ENCODE results near the gene AP5B1. TPM values are rescaled to one million over a fixed set of nuclear protein-coding genes. Genes with fewer than 3 reads are reported as not detected.

Gene AP5B1
- total RNA-seq, 1 experiment from 2014 or later, result 19.5 TPM

DNA sequence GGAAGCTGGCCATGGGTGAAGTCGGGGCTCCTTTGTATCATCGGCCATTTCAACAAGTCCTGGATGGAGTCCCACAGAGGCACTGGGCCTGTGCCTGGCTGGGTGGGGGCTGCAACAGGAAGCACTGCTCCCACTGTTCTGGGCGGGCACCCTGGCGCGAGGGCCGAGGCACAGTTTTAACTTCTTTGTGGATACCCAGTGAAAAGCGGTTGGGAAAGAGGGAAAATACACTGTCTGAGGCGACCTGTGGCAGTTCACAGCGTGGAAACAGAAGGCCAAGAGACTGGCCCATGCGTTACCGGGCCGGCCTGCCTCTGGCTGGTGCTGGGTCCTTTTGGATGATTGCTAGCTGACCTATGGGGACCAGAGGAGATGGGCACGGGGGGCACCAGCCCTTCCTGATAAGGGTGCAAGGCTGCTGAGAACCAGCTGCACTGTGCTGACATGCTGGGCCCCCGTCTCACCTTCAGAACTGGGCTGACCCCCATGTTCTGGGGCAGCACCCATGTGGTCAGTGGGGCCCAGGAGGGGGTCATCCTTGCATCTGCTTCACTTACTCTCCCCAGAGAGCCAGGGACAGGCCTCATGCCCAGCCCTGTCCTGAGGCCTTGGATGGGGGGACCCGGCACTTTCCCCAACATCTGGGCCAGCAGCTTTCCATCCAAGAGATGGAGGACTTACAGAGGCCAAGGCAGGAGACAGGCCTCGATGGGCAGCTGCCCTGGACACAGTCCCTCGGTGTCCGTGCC, 10.3 kb upstream of the AP5B1 start:
- no peaks in the 10 kb centered on the region for H3K9me2 ChIP-seq (ENCODE audit: insufficient read depth)
- ChIA-PET POLR2A (interaction anchor here (0.6 to 1.9 kb wide), 3 partner anchors 10 to 104 kb away, joined by 3 to 6 read pairs (median 3); no protein-coding TSS in a partner anchor), RAD21 (ENCODE audit: low non-redundant PET in 1 of 2, low total read pairs in 2 of 2, uncharacterized antibody in 2 of 2, unreplicated experiment in 2 of 2) (no interaction called here), CTCF (interaction anchor here (1.0 to 5.8 kb wide), 5 partner anchors 11 to 79 kb away, joined by 3 to 73 read pairs (median 3); partner anchors contain the start of genes AP5B1 and KAT5)
- H3K9me3 ChIP-seq (ENCODE audit: control insufficient read depth in 1 of 2, insufficient read depth in 1 of 2, low read depth in 1 of 2, low read length in 2 of 2), result no peaks in the 10 kb centered on the region
- no peak overlapping the region for H2AFZ ChIP-seq (ENCODE audit: low read depth, low read length, poor library complexity, severe bottlenecking)
- no peaks in the 10 kb centered on the region for H3K27me3 ChIP-seq (ENCODE audit: insufficient read depth, low read length)
- H3K36me3 ChIP-seq (ENCODE audit: control insufficient read depth in 1 of 2, insufficient read depth in 2 of 2, low read length in 2 of 2), result peaks cover 12 to 17% of the 10 kb centered on the region in 2 experiments; a peak in 3 of 4 replicates
- H3K4me3 ChIP-seq (replicated peaks in 1 of 2; ENCODE audit: low read depth in 1 of 2, low read length in 2 of 2), result peak overlapping the region in 1 of 2 experiments; percentile 54; a peak in 2 of 4 replicates
- intact Hi-C loops (cut with micrococcal nuclease), result no loop called here
- no TSS peak for BruUV-seq (replicated peaks)
- no peak for DNase-seq (ENCODE audit: low read depth, low spot score)
- TF ChIP-seq ELF1 (IDR thresholded peaks at IDR 0.05; ENCODE audit: borderline replicate concordance, low read depth) (no peak), SIN3A (IDR thresholded peaks at IDR 0.05; ENCODE audit: low read depth) (no peak), POLR2AphosphoS5 (IDR thresholded peaks at IDR 0.05; ENCODE audit: low read depth, low read length) (no peak), POLR2A (IDR thresholded peaks at IDR 0.05; ENCODE audit: borderline replicate concordance, extremely low read depth, insufficient read depth, insufficient read length) (no peak), EZH2phosphoT487 (IDR thresholded peaks at IDR 0.05; ENCODE audit: borderline replicate concordance) (no peak), EGR1 (IDR thresholded peaks at IDR 0.05; ENCODE audit: low read depth) (no peak), FOSL1 (IDR thresholded peaks at IDR 0.05; ENCODE audit: low read depth) (no peak), CBX3 (IDR thresholded peaks at IDR 0.05; ENCODE audit: low read depth) (no peak), SP1 (IDR thresholded peaks at IDR 0.05; ENCODE audit: low read depth) (no peak), TCF7L2 (IDR thresholded peaks at IDR 0.05; ENCODE audit: borderline replicate concordance, extremely low read depth, insufficient read depth, insufficient read length) (no peak)
- TF ChIP-seq, protein P1, sequence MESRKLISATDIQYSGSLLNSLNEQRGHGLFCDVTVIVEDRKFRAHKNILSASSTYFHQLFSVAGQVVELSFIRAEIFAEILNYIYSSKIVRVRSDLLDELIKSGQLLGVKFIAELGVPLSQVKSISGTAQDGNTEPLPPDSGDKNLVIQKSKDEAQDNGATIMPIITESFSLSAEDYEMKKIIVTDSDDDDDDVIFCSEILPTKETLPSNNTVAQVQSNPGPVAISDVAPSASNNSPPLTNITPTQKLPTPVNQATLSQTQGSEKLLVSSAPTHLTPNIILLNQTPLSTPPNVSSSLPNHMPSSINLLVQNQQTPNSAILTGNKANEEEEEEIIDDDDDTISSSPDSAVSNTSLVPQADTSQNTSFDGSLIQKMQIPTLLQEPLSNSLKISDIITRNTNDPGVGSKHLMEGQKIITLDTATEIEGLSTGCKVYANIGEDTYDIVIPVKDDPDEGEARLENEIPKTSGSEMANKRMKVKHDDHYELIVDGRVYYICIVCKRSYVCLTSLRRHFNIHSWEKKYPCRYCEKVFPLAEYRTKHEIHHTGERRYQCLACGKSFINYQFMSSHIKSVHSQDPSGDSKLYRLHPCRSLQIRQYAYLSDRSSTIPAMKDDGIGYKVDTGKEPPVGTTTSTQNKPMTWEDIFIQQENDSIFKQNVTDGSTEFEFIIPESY (IDR thresholded peaks at IDR 0.05; ENCODE audit: extremely low read depth, insufficient replicate concordance, low read length), result no peak
- TF ChIP-seq, protein P2, sequence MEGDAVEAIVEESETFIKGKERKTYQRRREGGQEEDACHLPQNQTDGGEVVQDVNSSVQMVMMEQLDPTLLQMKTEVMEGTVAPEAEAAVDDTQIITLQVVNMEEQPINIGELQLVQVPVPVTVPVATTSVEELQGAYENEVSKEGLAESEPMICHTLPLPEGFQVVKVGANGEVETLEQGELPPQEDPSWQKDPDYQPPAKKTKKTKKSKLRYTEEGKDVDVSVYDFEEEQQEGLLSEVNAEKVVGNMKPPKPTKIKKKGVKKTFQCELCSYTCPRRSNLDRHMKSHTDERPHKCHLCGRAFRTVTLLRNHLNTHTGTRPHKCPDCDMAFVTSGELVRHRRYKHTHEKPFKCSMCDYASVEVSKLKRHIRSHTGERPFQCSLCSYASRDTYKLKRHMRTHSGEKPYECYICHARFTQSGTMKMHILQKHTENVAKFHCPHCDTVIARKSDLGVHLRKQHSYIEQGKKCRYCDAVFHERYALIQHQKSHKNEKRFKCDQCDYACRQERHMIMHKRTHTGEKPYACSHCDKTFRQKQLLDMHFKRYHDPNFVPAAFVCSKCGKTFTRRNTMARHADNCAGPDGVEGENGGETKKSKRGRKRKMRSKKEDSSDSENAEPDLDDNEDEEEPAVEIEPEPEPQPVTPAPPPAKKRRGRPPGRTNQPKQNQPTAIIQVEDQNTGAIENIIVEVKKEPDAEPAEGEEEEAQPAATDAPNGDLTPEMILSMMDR (IDR thresholded peaks at IDR 0.05 in 2 of 3, conservative IDR thresholded peaks at IDR 0.05 in 1 of 3; ENCODE audit: borderline replicate concordance in 1 of 3, insufficient read depth in 1 of 3, low read depth in 2 of 3, low read length in 2 of 3), result no peak
- TF ChIP-seq, protein P3, sequence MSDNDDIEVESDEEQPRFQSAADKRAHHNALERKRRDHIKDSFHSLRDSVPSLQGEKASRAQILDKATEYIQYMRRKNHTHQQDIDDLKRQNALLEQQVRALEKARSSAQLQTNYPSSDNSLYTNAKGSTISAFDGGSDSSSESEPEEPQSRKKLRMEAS (IDR thresholded peaks at IDR 0.05), result no peak
- TF ChIP-seq, protein P4, sequence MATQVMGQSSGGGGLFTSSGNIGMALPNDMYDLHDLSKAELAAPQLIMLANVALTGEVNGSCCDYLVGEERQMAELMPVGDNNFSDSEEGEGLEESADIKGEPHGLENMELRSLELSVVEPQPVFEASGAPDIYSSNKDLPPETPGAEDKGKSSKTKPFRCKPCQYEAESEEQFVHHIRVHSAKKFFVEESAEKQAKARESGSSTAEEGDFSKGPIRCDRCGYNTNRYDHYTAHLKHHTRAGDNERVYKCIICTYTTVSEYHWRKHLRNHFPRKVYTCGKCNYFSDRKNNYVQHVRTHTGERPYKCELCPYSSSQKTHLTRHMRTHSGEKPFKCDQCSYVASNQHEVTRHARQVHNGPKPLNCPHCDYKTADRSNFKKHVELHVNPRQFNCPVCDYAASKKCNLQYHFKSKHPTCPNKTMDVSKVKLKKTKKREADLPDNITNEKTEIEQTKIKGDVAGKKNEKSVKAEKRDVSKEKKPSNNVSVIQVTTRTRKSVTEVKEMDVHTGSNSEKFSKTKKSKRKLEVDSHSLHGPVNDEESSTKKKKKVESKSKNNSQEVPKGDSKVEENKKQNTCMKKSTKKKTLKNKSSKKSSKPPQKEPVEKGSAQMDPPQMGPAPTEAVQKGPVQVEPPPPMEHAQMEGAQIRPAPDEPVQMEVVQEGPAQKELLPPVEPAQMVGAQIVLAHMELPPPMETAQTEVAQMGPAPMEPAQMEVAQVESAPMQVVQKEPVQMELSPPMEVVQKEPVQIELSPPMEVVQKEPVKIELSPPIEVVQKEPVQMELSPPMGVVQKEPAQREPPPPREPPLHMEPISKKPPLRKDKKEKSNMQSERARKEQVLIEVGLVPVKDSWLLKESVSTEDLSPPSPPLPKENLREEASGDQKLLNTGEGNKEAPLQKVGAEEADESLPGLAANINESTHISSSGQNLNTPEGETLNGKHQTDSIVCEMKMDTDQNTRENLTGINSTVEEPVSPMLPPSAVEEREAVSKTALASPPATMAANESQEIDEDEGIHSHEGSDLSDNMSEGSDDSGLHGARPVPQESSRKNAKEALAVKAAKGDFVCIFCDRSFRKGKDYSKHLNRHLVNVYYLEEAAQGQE (IDR thresholded peaks at IDR 0.05; ENCODE audit: low read depth), result no peak
- TF ChIP-seq, protein P5, sequence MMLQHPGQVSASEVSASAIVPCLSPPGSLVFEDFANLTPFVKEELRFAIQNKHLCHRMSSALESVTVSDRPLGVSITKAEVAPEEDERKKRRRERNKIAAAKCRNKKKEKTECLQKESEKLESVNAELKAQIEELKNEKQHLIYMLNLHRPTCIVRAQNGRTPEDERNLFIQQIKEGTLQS (IDR thresholded peaks at IDR 0.05), result no peak
- H3K4me2 ChIP-seq (ENCODE audit: low read length), result peak overlapping the region; percentile 91
- peaks cover 59 to 73% of the 10 kb centered on the region in 2 experiments for H3K4me1 ChIP-seq (ENCODE audit: control insufficient read depth in 1 of 2, insufficient read depth in 2 of 2, low read length in 2 of 2)
- H4K20me1 ChIP-seq (ENCODE audit: insufficient read depth), result no peaks in the 10 kb centered on the region
- peak; percentile 2; the same call in 1 of the 2 replicates for ATAC-seq
- peak overlapping the region; percentile 94 for H3K27ac ChIP-seq (ENCODE audit: low read depth, low read length)
- H3K9ac ChIP-seq (ENCODE audit: low read length), result peak overlapping the region; percentile 65
- H3K79me2 ChIP-seq (ENCODE audit: insufficient read depth, low read length), result peaks cover 51% of the 10 kb centered on the region

Data from HCT116 (cell line).